ENCODE results near the gene STAMBPL1.

DNA sequence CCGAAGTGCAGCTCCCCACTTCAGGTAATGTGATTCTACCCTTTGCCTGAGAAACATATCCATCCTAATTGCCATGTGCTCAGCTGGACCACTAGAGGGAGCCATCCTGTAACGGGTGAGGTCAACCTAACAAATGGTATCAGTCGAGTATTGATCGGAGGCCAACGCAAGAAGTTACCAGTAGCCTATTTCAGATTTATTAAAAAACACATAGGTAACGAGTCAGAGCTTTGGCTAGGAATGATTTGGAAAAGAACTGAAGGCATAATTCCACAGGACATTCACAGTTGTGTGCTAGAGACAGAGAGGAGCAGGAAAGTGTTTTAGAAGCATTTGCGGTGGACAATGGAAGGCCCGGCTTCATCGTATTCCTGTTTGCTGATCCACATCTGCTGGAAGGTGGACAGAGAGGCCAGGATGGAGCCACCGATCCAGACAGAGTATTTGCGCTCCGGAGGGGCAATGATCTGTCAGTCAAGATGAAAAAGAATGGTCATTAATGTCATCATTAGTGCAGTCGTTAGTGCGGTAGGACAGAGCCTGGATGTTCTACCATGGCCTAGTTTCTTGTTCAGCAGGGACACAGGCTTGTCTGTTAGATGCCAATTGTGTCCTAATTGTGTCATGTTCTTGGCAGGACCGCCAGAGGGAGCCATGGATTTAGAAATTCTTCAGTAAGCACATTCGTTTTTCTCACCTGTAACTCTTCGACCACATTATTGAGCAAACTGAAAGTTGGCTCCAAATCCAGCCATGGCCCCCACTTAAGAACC, 55.0 kb downstream of the STAMBPL1 start:
- TF ChIP-seq, protein P1, sequence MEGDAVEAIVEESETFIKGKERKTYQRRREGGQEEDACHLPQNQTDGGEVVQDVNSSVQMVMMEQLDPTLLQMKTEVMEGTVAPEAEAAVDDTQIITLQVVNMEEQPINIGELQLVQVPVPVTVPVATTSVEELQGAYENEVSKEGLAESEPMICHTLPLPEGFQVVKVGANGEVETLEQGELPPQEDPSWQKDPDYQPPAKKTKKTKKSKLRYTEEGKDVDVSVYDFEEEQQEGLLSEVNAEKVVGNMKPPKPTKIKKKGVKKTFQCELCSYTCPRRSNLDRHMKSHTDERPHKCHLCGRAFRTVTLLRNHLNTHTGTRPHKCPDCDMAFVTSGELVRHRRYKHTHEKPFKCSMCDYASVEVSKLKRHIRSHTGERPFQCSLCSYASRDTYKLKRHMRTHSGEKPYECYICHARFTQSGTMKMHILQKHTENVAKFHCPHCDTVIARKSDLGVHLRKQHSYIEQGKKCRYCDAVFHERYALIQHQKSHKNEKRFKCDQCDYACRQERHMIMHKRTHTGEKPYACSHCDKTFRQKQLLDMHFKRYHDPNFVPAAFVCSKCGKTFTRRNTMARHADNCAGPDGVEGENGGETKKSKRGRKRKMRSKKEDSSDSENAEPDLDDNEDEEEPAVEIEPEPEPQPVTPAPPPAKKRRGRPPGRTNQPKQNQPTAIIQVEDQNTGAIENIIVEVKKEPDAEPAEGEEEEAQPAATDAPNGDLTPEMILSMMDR (IDR thresholded peaks at IDR 0.05; ENCODE audit: insufficient read depth, low read depth, low read length), result peak; percentile 97
- TF ChIP-seq EZH2 (IDR thresholded peaks at IDR 0.05; ENCODE audit: insufficient read depth, low read length), result no peak

Data from astrocyte (in vitro differentiated cells and primary cell).